Measurements from ENCODE around the gene RBM46.
"Not testable (repeated sequence)": the region's sequence is repeated elsewhere in the genome, so short reads cannot be mapped to it uniquely, and the experiment has no call there.

Gene RBM46

DNA sequence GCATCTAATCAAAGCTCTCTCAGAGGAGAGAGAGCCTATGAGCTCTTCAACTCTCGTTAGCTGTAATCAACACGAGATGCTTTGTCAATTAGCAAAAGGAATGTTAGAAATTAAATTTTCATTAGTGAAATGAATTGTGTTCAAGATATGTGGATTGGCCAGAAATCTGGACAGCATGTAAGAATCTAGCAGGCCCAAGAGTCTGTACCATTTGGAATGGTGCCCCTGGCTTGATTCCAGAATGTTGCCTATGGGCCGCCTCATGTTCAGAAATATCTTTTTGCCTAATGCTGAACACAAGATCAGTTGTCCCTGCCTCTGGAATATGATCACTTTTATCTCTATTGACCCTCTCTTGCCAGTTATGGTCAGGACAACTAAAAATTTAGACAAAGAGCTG, 88.2 kb downstream of the RBM46 start:
- TF ChIP-seq, protein P1, sequence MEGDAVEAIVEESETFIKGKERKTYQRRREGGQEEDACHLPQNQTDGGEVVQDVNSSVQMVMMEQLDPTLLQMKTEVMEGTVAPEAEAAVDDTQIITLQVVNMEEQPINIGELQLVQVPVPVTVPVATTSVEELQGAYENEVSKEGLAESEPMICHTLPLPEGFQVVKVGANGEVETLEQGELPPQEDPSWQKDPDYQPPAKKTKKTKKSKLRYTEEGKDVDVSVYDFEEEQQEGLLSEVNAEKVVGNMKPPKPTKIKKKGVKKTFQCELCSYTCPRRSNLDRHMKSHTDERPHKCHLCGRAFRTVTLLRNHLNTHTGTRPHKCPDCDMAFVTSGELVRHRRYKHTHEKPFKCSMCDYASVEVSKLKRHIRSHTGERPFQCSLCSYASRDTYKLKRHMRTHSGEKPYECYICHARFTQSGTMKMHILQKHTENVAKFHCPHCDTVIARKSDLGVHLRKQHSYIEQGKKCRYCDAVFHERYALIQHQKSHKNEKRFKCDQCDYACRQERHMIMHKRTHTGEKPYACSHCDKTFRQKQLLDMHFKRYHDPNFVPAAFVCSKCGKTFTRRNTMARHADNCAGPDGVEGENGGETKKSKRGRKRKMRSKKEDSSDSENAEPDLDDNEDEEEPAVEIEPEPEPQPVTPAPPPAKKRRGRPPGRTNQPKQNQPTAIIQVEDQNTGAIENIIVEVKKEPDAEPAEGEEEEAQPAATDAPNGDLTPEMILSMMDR (IDR thresholded peaks at IDR 0.05; ENCODE audit: insufficient read depth, low read length, poor library complexity, severe bottlenecking): no peak
- DNase-seq (ENCODE audit: extremely low read depth, insufficient read length): no peak
- no peaks in the 10 kb centered on the region for H3K27me3 ChIP-seq (replicated peaks; ENCODE audit: control insufficient read depth, insufficient read depth, low read length)
- no peaks in the 10 kb centered on the region for H3K36me3 ChIP-seq (ENCODE audit: control insufficient read depth, insufficient read depth, low read length)
- no peak overlapping the region for H3K4me3 ChIP-seq (replicated peaks; ENCODE audit: low read depth, low read length)

DNA sequence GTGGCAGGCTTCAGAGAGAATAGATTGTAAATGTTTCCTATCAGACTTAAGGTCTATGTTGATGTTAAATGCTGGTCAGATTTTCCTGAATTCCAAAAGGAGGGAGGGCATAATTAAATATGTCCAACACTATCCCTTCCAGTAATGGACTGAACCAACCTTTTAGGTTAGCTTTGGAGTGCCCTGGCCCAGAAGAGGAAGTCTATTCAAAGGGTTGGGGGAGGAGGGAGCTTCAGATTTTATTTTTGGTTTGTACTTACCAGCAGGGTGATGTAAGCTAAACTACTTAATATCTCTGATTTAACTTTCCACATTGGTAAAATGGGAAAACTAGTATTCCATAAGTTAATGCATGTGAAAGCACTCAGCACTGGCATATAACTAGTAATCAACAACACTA, 91.1 kb downstream of the RBM46 start:
- TF ChIP-seq, protein P1 (IDR thresholded peaks at IDR 0.05; ENCODE audit: insufficient read depth, low read length, poor library complexity, severe bottlenecking): no peak
- Histone ChIP-seq H3K4me3 (replicated peaks; ENCODE audit: low read depth, low read length) (no peak overlapping the region), H3K27me3 (replicated peaks; ENCODE audit: control insufficient read depth, insufficient read depth, low read length) (no peaks in the 10 kb centered on the region; the same call in 1 of the 2 replicates), H3K36me3 (ENCODE audit: control insufficient read depth, insufficient read depth, low read length) (no peaks in the 10 kb centered on the region)
- DNase-seq (ENCODE audit: extremely low read depth, insufficient read length): no peak

DNA sequence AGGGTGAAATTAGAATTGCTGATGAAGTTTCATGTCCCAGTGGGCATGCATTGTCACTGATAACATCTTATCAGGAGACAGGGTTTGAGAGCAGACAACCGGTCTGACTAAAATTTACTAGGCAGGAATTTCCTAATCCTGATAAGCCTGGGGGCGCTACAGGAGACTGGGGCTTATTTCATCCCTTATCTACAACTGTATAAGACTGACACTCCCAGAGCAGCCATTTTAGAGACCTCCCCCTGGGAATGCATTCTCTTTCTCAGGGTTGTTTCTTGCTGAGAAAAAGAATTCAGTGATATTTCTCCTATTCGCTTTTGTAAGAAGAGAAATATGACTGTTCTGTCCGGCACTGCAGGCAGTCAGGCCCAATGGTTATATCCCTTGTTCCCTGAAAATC, 93.0 kb downstream of the RBM46 start:
- DNase-seq (ENCODE audit: extremely low read depth, insufficient read length); H3K27me3 ChIP-seq (replicated peaks; ENCODE audit: control insufficient read depth, insufficient read depth, low read length); H3K36me3 ChIP-seq (ENCODE audit: control insufficient read depth, insufficient read depth, low read length); H3K4me3 ChIP-seq (replicated peaks; ENCODE audit: low read depth, low read length): not testable (repeated sequence)

DNA sequence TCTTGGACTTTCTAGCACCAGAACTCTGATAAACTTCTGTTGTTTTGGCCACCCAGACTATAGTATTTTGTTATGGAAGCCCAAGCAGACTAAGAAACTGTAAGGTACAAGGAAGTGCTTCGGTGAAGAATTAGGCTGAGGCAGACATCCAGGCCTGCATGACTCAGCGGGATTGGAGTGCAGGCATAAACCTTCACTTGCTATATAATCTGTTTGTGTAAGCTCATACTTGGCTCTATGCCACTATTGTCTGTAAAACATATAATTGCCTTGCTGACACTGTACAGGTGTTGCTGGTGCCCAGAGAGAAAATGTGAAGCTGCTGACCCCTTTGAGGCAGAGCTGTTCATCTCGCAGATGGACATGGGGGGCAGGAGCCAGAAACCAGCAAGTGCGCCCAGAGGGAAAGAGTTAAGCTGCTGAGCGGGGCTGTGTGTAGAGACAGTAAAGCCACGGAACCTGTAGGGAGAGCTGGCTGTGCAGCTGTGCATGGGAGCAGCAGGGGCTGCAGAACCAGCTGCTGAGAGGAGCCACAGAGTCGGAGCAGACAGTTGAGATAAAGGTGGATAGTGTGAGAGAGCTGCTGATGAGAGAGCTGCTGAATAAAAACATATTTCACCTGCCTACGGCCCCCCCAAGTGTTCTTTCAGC, 96.2 kb downstream of the RBM46 start:
- Histone ChIP-seq H3K27me3 (replicated peaks; ENCODE audit: control insufficient read depth, insufficient read depth, low read length) (no peaks in the 10 kb centered on the region; the same call in 1 of the 2 replicates), H3K4me3 (replicated peaks; ENCODE audit: low read depth, low read length) (no peak overlapping the region), H3K36me3 (ENCODE audit: control insufficient read depth, insufficient read depth, low read length) (no peaks in the 10 kb centered on the region)
- no peak for DNase-seq (ENCODE audit: extremely low read depth, insufficient read length)
- TF ChIP-seq, protein P1 (IDR thresholded peaks at IDR 0.05; ENCODE audit: insufficient read depth, low read length, poor library complexity, severe bottlenecking): no peak
